HepG2 (cell line): ENCODE data around the gene SKI. TPM values are rescaled to one million over a fixed set of nuclear protein-coding genes. Genes with fewer than 3 reads are reported as not detected.

Experiments
- ATAC-seq: fragments of 200-7000 bp; cut with Tn5 transposase; 3 replicates; pipeline ENCODE4 v1.9.1; 2020; ENCODE audit warnings: mild to moderate bottlenecking, moderate library complexity
- BruUV-seq: library from RNA; stranded (reverse); fragments of 400-500 nt; replicated peaks from 2 replicates; lab custom pipeline; 2021; lab: Mats Ljungman, UMichigan
- CTCF ChIA-PET: fragments of 300-600 bp; formaldehyde crosslinking; extraction: SDS; loops from one replicate; lab custom pipeline; 2021; ENCODE audit warnings: low total read pairs, inconsistent platforms, low intra/inter-chr PET ratio; lab: Yijun Ruan, JAX
- POLR2A ChIA-PET: fragments of 350-600 bp; sonication (Branson Sonifier 250); formaldehyde crosslinking; loops from one replicate; lab custom pipeline; 2020; ENCODE audit warnings: antibody characterized with exemption, inconsistent platforms; lab: Yijun Ruan, JAX
- DNase-seq: peaks from one replicate; pipeline ENCODE4 v3.0.0-alpha.2; 2015; ENCODE audit warnings: low spot score
- FAIRE-seq: peaks from 3 replicates; lab custom pipeline; 2011; peaks lifted over from hg19 to GRCh38; lab: Jason Lieb, UNC
- H2AFZ ChIP-seq: one replicate; pipeline ENCODE4 v1.6.1; 2011; ENCODE audit warnings: low read length, inconsistent platforms
- H3K27ac ChIP-seq: fragments of 300-600 bp; 3 replicates; pipeline ENCODE4 v1.8.0; 2011; ENCODE audit warnings: mixed run types, mild to moderate bottlenecking, mixed read lengths, low read length, inconsistent platforms; ENCODE audit not compliant: insufficient read depth; ENCODE audit errors: extremely low read length
- H3K27me3 ChIP-seq, 2 experiments: fragments of 200-600 bp in 1 of 2; 2 replicates in 1 of 2; 3 replicates in 1 of 2; pipeline versions ENCODE4 v1.6.0 to v1.8.0; 2011; ENCODE audit warnings: low read length in 2 of 2, mild to moderate bottlenecking in 2 of 2, moderate library complexity in 2 of 2, inconsistent platforms in 1 of 2; ENCODE audit not compliant: insufficient read depth in 2 of 2, control insufficient read depth in 1 of 2
- H3K36me3 ChIP-seq, 2 experiments: fragments of 200-600 bp in 1 of 2; replicated peaks in 1 of 2; 2 replicates in 1 of 2; 3 replicates in 1 of 2; pipeline versions ENCODE4 v1.5.1 to v1.8.0; 2011; ENCODE audit warnings: low read length in 2 of 2, inconsistent platforms in 1 of 2; ENCODE audit not compliant: insufficient read depth in 2 of 2, control insufficient read depth in 1 of 2
- H3K4me1 ChIP-seq: 2 replicates; pipeline ENCODE4 v1.5.1; 2012; ENCODE audit warnings: low read length, inconsistent platforms; ENCODE audit not compliant: insufficient read depth
- H3K4me2 ChIP-seq: 2 replicates; pipeline ENCODE4 v1.6.0; 2011; ENCODE audit warnings: low read depth, low read length, inconsistent platforms
- H3K4me3 ChIP-seq, 3 experiments: fragments of 200-600 bp in 1 of 3; sonication (generic), shearing (Covaris generic) in 1 of 3; replicated peaks in 1 of 3; 2 replicates each; pipeline ENCODE4 v1.5.1; 2011 to 2016; ENCODE audit warnings: low read length in 3 of 3, inconsistent platforms in 2 of 3, low read depth in 2 of 3, mild to moderate bottlenecking in 2 of 3, control low read depth in 1 of 3, mixed read lengths in 1 of 3; ENCODE audit not compliant: insufficient read depth in 1 of 3
- H3K79me2 ChIP-seq: one replicate; pipeline ENCODE4 v1.6.1; 2011; ENCODE audit warnings: low read length, inconsistent platforms; ENCODE audit not compliant: insufficient read depth
- H3K9ac ChIP-seq: 2 replicates; pipeline ENCODE4 v1.6.0; 2011; ENCODE audit warnings: mild to moderate bottlenecking, low read depth, low read length, inconsistent platforms; ENCODE audit not compliant: insufficient read depth
- H3K9me3 ChIP-seq: 2 replicates; pipeline ENCODE4 v1.5.1; 2012; ENCODE audit warnings: mild to moderate bottlenecking, low read length
- H4K20me1 ChIP-seq: 2 replicates; pipeline ENCODE4 v1.6.0; 2011; ENCODE audit warnings: inconsistent platforms, mild to moderate bottlenecking, low read length, moderate library complexity; ENCODE audit not compliant: insufficient read depth
- BCL3 ChIP-seq: sonication (generic); formaldehyde crosslinking; IDR thresholded peaks from 2 replicates; pipeline ENCODE4 v1.5.1; 2020; ENCODE audit warnings: mild to moderate bottlenecking, missing genetic modification reagents, moderate library complexity
- ETV6 ChIP-seq: sonication (generic); formaldehyde crosslinking; conservative IDR thresholded peaks from 2 replicates; pipeline ENCODE4 v1.4.0; 2020; ENCODE audit warnings: missing genetic modification reagents
- FOXC1 ChIP-seq: sonication (generic); formaldehyde crosslinking; IDR thresholded peaks from 2 replicates; pipeline ENCODE4 v1.8.0; 2022; ENCODE audit warnings: mild to moderate bottlenecking, missing genetic modification reagents, borderline replicate concordance
- FOXK1 ChIP-seq: sonication (generic); formaldehyde crosslinking; IDR thresholded peaks from 2 replicates; pipeline ENCODE4 v1.4.0; 2020; ENCODE audit warnings: low read depth, missing genetic modification reagents, borderline replicate concordance
- FOXO4 ChIP-seq: sonication (generic); formaldehyde crosslinking; conservative IDR thresholded peaks from 2 replicates; pipeline ENCODE4 v1.8.1; 2023; ENCODE audit warnings: missing genetic modification reagents
- HHEX ChIP-seq: IDR thresholded peaks from 2 replicates; pipeline ENCODE4 v1.6.1; 2016; ENCODE audit warnings: control low read depth
- PHB2 ChIP-seq: fragments of 450-650 bp; IDR thresholded peaks from 2 replicates; pipeline ENCODE4 v1.6.1; 2018; ENCODE audit not compliant: partially characterized antibody
- U2AF2 ChIP-seq: fragments of 200-400 bp; formaldehyde crosslinking; IDR thresholded peaks from 2 replicates; pipeline ENCODE4 v1.6.1; 2017; ENCODE audit warnings: low read depth, mild to moderate bottlenecking, low read length
- ZBTB33 ChIP-seq: sonication (generic); formaldehyde crosslinking; IDR thresholded peaks from 2 replicates; pipeline ENCODE4 v1.4.0; 2020; ENCODE audit warnings: missing genetic modification reagents
- ZFP36L2 ChIP-seq: sonication (generic); formaldehyde crosslinking; IDR thresholded peaks from 2 replicates; pipeline ENCODE4 v1.4.0; 2020; ENCODE audit warnings: missing genetic modification reagents
- ZKSCAN8 ChIP-seq: IDR thresholded peaks from 2 replicates; pipeline ENCODE4 v1.6.1; 2016; ENCODE audit warnings: borderline replicate concordance, missing genetic modification reagents, missing compliant biosample characterization
- ZNF12 ChIP-seq: sonication (generic); formaldehyde crosslinking; IDR thresholded peaks from 2 replicates; pipeline ENCODE4 v1.5.0; 2020; ENCODE audit warnings: missing genetic modification reagents
- ZNF414 ChIP-seq: sonication (generic); formaldehyde crosslinking; IDR thresholded peaks from 2 replicates; pipeline ENCODE4 v1.5.0; 2020; ENCODE audit warnings: missing genetic modification reagents
- ZNF766 ChIP-seq: sonication (generic); formaldehyde crosslinking; IDR thresholded peaks from 2 replicates; pipeline ENCODE4 v1.5.0; 2020; ENCODE audit warnings: missing genetic modification reagents, borderline replicate concordance
- ZNF816 ChIP-seq: sonication (generic); formaldehyde crosslinking; IDR thresholded peaks from 2 replicates; pipeline ENCODE4 v1.8.0; 2022; ENCODE audit warnings: missing genetic modification reagents, mild to moderate bottlenecking, borderline replicate concordance
- WGBS: methylation state at CpG from one replicate; pipeline ENCODE4 v1.1.6; 2017; ENCODE audit warnings: low lambda C conversion rate; 5-methylcytosine and 5-hydroxymethylcytosine counted together
- in situ Hi-C: cut with HindIII; loops from 2 replicates; pipeline ENCODE4 v1.10.0; 2017; ENCODE audit warnings: low pct_unique_long_range_greater_than_20kb; ENCODE audit not compliant: extremely low pct_ligation_motif_present
- intact Hi-C: fragments of 100-400 bp; cut with micrococcal nuclease; formaldehyde crosslinking; loops from one replicate; pipeline ENCODE4 v1.10.0; 2022; ENCODE audit not compliant: unreplicated experiment
- polyA plus RNA-seq, 8 experiments: library from polyadenylated mRNA; depleted of rRNA in 3 of 8; stranded (reverse) in 7 of 8; unstranded in 1 of 8; fragments of >200 nt; fragmentation: Illumina TruSeq in 4 of 8; extraction: Trizol in 4 of 8; gene quantifications; 2 replicates each; pipeline versions ENCODE4 v1.2.1 to v1.2.3, GENCODE V29; 2011 to 2016; ENCODE audit warnings: low read depth in 4 of 8, missing spikeins in 1 of 8, mixed read lengths in 1 of 8; ENCODE audit not compliant: insufficient read depth in 1 of 8
- total RNA-seq, 5 experiments: library from RNA; depleted of rRNA; stranded (reverse); fragments of >200 nt; fragmentation: Illumina TruSeq; extraction: Trizol; gene quantifications; 2 replicates each; pipeline ENCODE4 v1.2.3, GENCODE V29; 2016; ENCODE audit warnings: low read depth in 1 of 5

SKI gene
- total and polyA plus RNA-seq, 2 of the 13 experiments (the other 11 are each of a cell fraction or from before 2014, with no cell fraction given) = 4.7 to 6.9 TPM

- peak overlapping the region; percentile 28 for H3K27ac ChIP-seq
- H3K9me3 ChIP-seq = no peaks in the 10 kb centered on the region
- ChIA-PET POLR2A (interaction anchor here (1.1 kb wide), 1 partner anchor 20 kb away, joined by 3 read pairs; no protein-coding TSS in a partner anchor), CTCF (no interaction called here)
- intact Hi-C loops (no loop called here), in situ Hi-C loops (no loop called here)
- no peak for FAIRE-seq
- peaks cover 2 to 15% of the 10 kb centered on the region in 2 experiments; a peak in 2 of 5 replicates for H3K27me3 ChIP-seq
- WGBS = 52% methylated on average over 30 of the region's 49 CpGs
- peak overlapping the region; percentile 95 for H3K4me2 ChIP-seq
- H4K20me1 ChIP-seq = no peaks in the 10 kb centered on the region
- H3K36me3 ChIP-seq = no peaks in the 10 kb centered on the region
- no peak overlapping the region for H2AFZ ChIP-seq
- no TSS peak for BruUV-seq
- peak; percentile 50 for DNase-seq
- H3K9ac ChIP-seq = peak overlapping the region; percentile 45
- ATAC-seq = no peak
- no peaks in the 10 kb centered on the region for H3K79me2 ChIP-seq
- peak overlapping the region in 1 of 3 experiments; percentile 64; a peak in 1 of 6 replicates for H3K4me3 ChIP-seq
- H3K4me1 ChIP-seq = peaks cover 71% of the 10 kb centered on the region
- TF ChIP-seq FOXC1 (CRISPR knock-in tag) (no peak), ZNF414 (CRISPR knock-in tag) (no peak), FOXK1 (CRISPR knock-in tag) (no peak), ZFP36L2 (CRISPR knock-in tag) (no peak), HHEX (CRISPR knock-in tag) (no peak), FOXO4 (CRISPR knock-in tag) (no peak), ETV6 (no peak), ZNF816 (CRISPR knock-in tag) (no peak), ZNF12 (CRISPR knock-in tag) (no peak), BCL3 (CRISPR knock-in tag) (no peak), U2AF2 (no peak), PHB2 (no peak), ZBTB33 (peak; percentile 95), ZKSCAN8 (no peak), ZNF766 (CRISPR knock-in tag) (no peak)
Measured at GRCh38 chr1:2212532-2213491, 15.3 kb upstream of the SKI start.
